GM21381 (cell line): ENCODE results near the gene ACTL8.

Experiments
- ATAC-seq: cut with Tn5 transposase; IDR thresholded peaks from one replicate; pipeline ENCODE4 v1.9.1; 2021; ENCODE audit warnings: mild to moderate bottlenecking, moderate library complexity; ENCODE audit not compliant: unreplicated experiment

The ACTL8 gene

GRCh38 chr1:17869815-17870214, 114.7 kb downstream of the ACTL8 start:
- no peak for ATAC-seq

DNA sequence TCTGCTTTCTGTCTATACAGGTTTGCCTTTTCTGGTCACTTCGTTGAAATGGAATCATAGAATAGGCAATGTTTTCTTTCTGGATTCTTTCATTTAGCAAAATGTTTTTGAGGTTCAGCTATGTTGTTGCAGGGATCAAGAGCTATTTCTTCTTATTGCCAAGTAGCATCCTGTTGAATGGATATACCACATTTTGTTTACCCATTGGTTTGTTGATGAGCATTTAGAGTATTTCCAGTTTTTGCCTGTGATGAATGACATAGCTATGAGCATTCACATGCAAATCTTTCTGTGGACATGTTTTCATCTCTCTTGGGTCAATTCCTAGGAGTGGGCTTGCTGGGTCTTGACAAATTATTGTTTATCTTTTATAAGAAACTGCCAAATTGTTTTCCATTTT, 115.5 kb downstream of the ACTL8 start:
- no peak for ATAC-seq

- no peak for ATAC-seq
These were observed 118.0 kb downstream of the ACTL8 start for GRCh38 chr1:17873007-17873675.

DNA sequence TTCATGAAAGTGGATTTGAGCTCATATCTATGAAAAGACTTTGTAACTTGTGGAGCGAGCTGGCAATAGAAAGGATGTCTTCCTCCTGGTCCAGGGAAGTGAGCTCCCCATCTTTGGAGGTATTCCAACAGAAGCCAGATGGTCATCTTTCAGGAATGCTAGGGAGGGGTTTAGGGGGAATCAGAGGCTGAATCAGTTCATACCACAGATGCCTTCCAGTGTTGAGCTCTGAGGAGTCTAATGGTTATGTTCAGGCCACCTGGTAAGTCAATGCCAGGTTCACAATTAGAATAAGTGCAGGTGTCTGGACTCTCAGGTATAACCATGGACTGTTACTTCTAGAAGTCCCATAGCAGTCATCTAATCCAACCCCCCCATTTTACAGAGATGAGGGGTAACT, 119.1 kb downstream of the ACTL8 start:
- no peak for ATAC-seq

GRCh38 chr1:17874710-17875109, 119.6 kb downstream of the ACTL8 start:
- no peak for ATAC-seq

DNA sequence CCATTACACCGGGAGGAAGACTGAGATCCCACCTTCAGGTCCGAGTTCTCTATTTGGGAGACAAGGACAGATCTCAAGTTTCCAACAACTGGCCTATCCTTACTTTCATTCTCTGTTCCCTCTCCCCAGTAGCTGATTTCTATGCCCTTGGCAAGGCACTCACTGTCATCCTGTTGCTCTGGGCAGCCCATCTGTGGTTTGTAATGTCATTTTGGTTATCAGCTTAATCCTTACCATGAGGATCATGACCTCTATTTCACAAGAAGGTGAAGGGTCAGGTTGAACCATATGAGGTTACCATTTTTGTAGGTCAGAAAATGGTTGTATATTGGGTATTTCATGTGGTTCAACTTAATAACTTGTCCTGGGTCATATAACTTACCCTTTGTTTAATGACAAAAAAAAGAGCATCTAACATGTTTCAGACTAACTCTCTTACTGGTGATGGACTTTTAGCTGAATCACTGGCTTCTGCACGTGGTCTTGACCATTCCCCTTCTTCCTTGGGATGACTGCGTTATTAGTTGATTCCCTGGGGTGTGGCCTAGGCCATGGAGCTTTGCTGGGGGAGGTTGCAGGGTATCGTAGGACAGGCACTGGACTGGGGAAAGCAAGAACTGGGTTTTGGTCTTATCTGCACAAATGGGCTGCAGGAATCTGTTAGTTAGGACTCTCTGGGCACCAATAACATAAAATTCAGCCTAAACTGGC, 120.2 kb downstream of the ACTL8 start:
- ATAC-seq: no peak

- no peak for ATAC-seq
These were observed 120.7 kb downstream of the ACTL8 start for GRCh38 chr1:17875882-17876280.
